ENCODE measurements around the gene IGF2BP2.

DNA sequence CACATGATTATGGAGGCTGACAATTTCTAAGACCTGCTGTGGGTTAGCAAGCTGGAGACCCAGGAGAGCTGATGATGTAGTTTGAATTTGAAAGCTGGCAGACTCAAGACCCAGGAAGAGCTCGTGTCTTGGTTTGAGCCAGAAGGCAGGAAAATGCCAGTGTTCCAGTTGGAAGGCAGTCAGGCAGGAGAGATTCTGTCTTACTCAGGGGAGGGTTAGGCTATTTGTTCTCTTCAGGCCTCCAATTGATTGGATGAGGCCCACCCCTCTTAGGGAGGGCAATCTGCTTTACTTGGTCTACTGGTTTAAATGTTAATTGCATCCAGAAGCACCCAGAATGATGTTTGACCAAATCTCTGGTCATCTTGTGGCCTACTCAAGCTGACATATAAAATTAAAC lies 40.4 kb upstream of the IGF2BP2 start:
- TF ChIP-seq CTCF (IDR thresholded peaks at IDR 0.05) (no peak), POLR2A (IDR thresholded peaks at IDR 0.05) (no peak)
